Measurements from ENCODE around the gene KAZN. TPM values are rescaled to one million over a fixed set of nuclear protein-coding genes. Genes with fewer than 3 reads are reported as not detected.

Gene KAZN
- polyA plus RNA-seq, 2 donors, result 29.3 to 32.0 TPM

DNA sequence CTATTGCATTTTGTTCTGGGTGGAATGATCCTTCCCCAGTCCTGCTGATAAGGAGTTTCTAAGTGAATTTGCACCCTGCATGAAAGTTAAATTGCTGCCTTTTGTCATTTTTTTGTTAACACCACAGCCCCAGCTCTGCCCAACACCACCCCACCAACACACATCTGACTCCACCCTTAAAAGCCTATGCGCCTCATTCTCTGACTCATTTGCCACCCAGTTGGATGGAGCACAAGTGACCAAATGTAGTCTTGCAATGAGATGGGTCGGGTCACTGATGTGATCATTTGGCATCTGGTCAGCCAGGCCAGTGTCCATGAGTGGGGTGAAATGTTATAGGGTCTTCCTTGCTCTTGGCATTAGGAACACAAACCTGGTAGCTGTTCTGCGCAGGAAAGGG, 256.8 kb downstream of the KAZN start:
- Histone ChIP-seq H3K9me3 (ENCODE audit: control insufficient read depth in 2 of 2, insufficient read depth in 1 of 2, low read depth in 1 of 2, low read length in 1 of 2) (no peaks in the 10 kb centered on the region), H3K4me3 (ENCODE audit: low read depth in 1 of 2, low read length in 2 of 2) (no peak overlapping the region), H3K36me3 (ENCODE audit: control insufficient read depth in 2 of 2, insufficient read depth in 2 of 2, low read length in 1 of 2) (no peaks in the 10 kb centered on the region), H3K4me1 (ENCODE audit: control insufficient read depth in 2 of 2, insufficient read depth in 2 of 2, low read length in 1 of 2) (peaks cover 2 to 8% of the 10 kb centered on the region in 2 donors), H3K27me3 (ENCODE audit: control insufficient read depth in 1 of 2, insufficient read depth in 2 of 2, low read length in 2 of 2) (no peaks in the 10 kb centered on the region), H3K27ac (ENCODE audit: low read depth in 2 of 2, low read length in 1 of 2) (no peak overlapping the region)
- 84 to 87% methylated on average over 3 of the region's 3 CpGs for WGBS, 2 donors

DNA sequence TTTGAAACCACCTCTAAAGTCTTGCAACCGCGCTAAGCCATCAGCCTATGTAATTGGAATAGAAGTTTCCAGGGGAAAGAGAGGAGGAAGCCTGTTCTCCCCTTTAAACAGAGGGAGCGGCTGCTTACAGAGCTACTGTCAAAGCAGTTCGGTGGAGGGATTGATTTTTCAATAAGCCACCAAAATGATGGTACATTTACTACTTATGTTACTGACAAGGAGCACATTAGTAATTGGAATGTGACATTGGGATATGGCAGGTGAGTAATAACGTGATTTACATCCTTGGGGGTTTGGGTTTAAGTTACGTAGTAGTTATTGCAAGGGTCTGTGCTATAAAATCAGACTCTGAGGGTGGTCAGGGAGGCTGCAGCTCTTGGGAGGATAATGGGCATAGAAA, 257.3 kb downstream of the KAZN start:
- Histone ChIP-seq H3K27ac (ENCODE audit: low read depth in 2 of 2, low read length in 1 of 2) (no peak overlapping the region), H3K4me1 (ENCODE audit: control insufficient read depth in 2 of 2, insufficient read depth in 2 of 2, low read length in 1 of 2) (peaks cover 2 to 8% of the 10 kb centered on the region in 2 donors), H3K4me3 (ENCODE audit: low read depth in 1 of 2, low read length in 2 of 2) (no peak overlapping the region), H3K9me3 (ENCODE audit: control insufficient read depth in 2 of 2, insufficient read depth in 1 of 2, low read depth in 1 of 2, low read length in 1 of 2) (no peaks in the 10 kb centered on the region), H3K36me3 (ENCODE audit: control insufficient read depth in 2 of 2, insufficient read depth in 2 of 2, low read length in 1 of 2) (no peaks in the 10 kb centered on the region), H3K27me3 (ENCODE audit: control insufficient read depth in 1 of 2, insufficient read depth in 2 of 2, low read length in 2 of 2) (no peaks in the 10 kb centered on the region)
- WGBS, 2 donors, result 89 to 92% methylated on average over 6 of the region's 6 CpGs

DNA sequence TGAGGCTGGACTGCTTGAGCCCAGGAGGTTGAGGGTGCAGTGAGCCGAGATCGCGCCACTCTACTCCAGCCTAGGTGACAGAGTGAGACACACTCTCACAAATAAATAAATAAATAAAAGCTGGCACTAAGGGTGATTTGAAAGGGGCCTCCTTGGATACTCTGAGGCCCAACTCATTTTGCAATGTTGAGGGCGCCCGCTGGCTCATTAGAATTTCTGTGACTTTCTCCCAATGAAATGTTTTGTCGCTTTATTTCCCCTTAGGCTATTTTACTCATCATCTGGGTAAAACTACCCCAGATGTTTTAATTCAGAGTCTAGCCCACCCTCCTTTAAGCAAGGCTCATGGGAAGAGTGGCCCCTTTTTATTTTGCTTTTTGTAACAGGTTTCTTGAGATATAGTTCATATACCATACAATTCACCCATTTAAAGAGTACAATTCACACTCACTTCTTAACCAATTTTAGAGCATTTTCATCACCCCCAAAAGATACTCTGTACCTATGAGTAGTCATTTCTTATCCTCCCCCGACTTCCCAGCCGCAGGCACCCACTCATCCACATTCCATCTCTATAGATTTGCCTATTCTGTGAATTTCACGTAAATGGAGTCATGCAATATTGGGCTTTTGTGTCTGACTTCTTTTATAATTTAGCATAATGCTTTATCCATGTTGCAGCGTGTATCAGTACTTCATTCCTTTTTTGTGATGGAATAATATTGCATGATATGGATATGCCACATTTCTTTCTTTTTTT, 259.1 kb downstream of the KAZN start:
- Histone ChIP-seq H3K27me3 (ENCODE audit: control insufficient read depth in 1 of 2, insufficient read depth in 2 of 2, low read length in 2 of 2) (no peaks in the 10 kb centered on the region), H3K27ac (ENCODE audit: low read depth in 2 of 2, low read length in 1 of 2) (no peak overlapping the region), H3K36me3 (ENCODE audit: control insufficient read depth in 2 of 2, insufficient read depth in 2 of 2, low read length in 1 of 2) (no peaks in the 10 kb centered on the region), H3K9me3 (ENCODE audit: control insufficient read depth in 2 of 2, insufficient read depth in 1 of 2, low read depth in 1 of 2, low read length in 1 of 2) (no peaks in the 10 kb centered on the region), H3K4me3 (ENCODE audit: low read depth in 1 of 2, low read length in 2 of 2) (no peak overlapping the region), H3K4me1 (ENCODE audit: control insufficient read depth in 2 of 2, insufficient read depth in 2 of 2, low read length in 1 of 2) (peaks cover 0 to 5% of the 10 kb centered on the region in 2 donors)
- WGBS, 2 donors, result 94 to 95% methylated on average over 10 of the region's 10 CpGs

DNA sequence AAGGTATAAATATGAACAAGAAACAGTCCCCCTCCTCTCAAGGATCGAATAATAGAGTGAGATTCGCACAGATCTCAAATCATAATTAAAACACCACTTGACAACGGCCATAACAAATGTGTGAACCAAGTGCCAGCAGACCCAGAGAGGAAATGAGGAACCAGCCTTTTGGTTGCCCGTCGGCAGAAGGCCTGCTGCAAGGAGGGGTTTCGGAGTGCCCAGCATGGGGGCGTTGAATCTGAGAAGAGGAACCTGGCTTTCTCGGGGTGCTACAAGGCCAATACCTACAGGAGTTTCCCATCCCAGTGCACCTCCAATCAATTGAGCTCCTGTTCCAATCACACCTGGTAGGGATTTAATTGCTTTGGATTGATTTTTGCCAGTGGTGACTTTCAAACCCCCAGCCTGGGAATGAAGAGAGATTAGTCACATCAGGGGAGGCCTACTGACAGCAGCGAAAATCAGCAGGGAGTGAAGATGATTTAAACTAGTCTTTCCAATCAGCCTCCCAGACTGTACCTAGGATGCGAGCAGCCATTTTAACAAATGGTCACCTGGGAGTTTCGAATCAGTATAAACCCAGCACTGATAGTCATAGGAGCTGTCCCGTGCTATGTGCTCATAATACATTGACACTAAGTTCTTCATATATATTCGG, 263.8 kb downstream of the KAZN start:
- Histone ChIP-seq H3K27me3 (ENCODE audit: control insufficient read depth in 1 of 2, insufficient read depth in 2 of 2, low read length in 2 of 2) (no peaks in the 10 kb centered on the region), H3K27ac (ENCODE audit: low read depth in 2 of 2, low read length in 1 of 2) (no peak overlapping the region), H3K4me3 (ENCODE audit: low read depth in 1 of 2, low read length in 2 of 2) (no peak overlapping the region), H3K4me1 (ENCODE audit: control insufficient read depth in 2 of 2, insufficient read depth in 2 of 2, low read length in 1 of 2) (no peaks in the 10 kb centered on the region), H3K36me3 (ENCODE audit: control insufficient read depth in 2 of 2, insufficient read depth in 2 of 2, low read length in 1 of 2) (no peaks in the 10 kb centered on the region), H3K9me3 (ENCODE audit: control insufficient read depth in 2 of 2, insufficient read depth in 1 of 2, low read depth in 1 of 2, low read length in 1 of 2) (no peaks in the 10 kb centered on the region)
- 79 to 85% methylated on average over 13 of the region's 13 CpGs for WGBS, 2 donors

DNA sequence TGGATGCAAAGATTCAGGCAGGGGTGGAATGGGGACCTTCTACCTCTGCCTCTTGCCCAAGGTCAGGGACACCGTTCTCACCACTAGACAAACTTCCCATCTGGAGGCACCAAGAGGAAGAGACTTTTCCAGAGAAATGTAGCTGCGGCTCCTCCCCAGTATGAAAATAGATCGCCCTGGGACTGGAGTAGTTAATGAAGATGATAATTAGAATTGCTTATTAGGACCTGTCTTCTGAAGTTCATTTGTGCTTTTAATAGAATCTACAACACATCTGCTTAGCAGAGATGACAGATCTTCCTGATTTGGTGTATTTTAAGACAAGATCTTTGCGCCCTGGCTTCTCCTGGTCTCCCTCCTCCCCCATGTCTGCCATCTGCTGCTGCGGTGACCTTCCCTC, 266.6 kb downstream of the KAZN start:
- Histone ChIP-seq H3K36me3 (ENCODE audit: control insufficient read depth in 2 of 2, insufficient read depth in 2 of 2, low read length in 1 of 2) (no peaks in the 10 kb centered on the region), H3K4me3 (ENCODE audit: low read depth in 1 of 2, low read length in 2 of 2) (no peak overlapping the region), H3K9me3 (ENCODE audit: control insufficient read depth in 2 of 2, insufficient read depth in 1 of 2, low read depth in 1 of 2, low read length in 1 of 2) (no peaks in the 10 kb centered on the region), H3K27me3 (ENCODE audit: control insufficient read depth in 1 of 2, insufficient read depth in 2 of 2, low read length in 2 of 2) (no peaks in the 10 kb centered on the region), H3K27ac (ENCODE audit: low read depth in 2 of 2, low read length in 1 of 2) (no peak overlapping the region), H3K4me1 (ENCODE audit: control insufficient read depth in 2 of 2, insufficient read depth in 2 of 2, low read length in 1 of 2) (no peaks in the 10 kb centered on the region)
- 91 to 92% methylated on average over 5 of the region's 5 CpGs for WGBS, 2 donors

DNA sequence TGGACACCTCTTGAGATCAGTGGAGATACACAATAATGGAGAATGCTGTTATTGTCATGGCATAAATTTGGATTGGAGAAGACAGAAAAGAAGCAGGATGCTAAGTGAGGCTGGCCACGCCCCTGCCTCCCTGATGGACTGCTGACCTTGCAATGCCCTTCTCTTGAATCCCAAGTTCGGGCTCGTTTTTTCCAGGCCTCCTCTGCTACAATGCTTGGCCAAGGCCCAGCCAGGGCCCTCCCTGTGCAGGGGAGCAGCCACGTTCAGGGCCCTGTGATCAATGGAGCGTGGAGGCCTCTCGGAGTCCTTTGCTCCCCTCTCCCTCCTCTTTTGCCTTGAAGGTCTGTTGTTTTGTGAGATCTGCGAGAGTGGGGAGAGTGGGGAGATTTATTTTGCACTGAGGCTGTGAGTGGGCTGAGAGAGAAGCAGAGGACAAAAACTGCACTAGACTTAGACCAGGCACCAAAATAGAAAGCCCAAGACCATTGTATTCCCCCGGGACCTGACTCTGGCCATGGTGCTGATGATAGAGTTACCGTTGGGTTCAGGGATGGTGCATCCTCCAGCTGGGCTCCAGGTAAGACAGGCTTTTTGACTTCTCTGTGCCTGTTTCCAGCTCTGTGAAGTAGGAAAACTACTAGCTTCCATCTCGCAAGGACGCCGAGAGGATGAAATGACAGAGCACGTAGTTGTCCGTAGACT, 268.6 kb downstream of the KAZN start:
- H3K27me3 ChIP-seq (ENCODE audit: control insufficient read depth in 1 of 2, insufficient read depth in 2 of 2, low read length in 2 of 2), result no peaks in the 10 kb centered on the region
- H3K36me3 ChIP-seq (ENCODE audit: control insufficient read depth in 2 of 2, insufficient read depth in 2 of 2, low read length in 1 of 2), result no peaks in the 10 kb centered on the region
- no peak overlapping the region for H3K4me3 ChIP-seq (ENCODE audit: low read depth in 1 of 2, low read length in 2 of 2)
- 74 to 75% methylated on average over 14 of the region's 14 CpGs for WGBS, 2 donors
- no peaks in the 10 kb centered on the region for H3K4me1 ChIP-seq (ENCODE audit: control insufficient read depth in 2 of 2, insufficient read depth in 2 of 2, low read length in 1 of 2)
- no peaks in the 10 kb centered on the region for H3K9me3 ChIP-seq (ENCODE audit: control insufficient read depth in 2 of 2, insufficient read depth in 1 of 2, low read depth in 1 of 2, low read length in 1 of 2)
- H3K27ac ChIP-seq (ENCODE audit: low read depth in 2 of 2, low read length in 1 of 2), result no peak overlapping the region

DNA sequence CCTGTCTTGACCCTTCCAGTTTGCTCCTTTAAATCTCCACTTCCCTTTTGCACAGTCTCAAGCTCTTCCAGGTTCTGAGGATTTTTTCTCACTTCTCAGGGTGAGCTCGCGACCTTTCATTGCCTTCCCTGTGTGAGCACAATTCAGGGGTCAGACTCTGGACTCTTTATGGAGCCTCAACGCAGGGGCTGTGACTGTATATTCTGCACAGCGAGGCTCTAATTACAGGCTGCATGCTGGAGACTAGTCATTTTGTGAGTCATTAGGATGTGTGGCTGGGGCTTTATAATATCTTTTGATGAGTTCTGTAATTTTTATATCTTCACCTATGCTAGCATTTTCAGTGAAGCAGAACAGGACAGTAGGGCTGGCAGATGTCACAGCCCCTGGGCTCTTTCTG, 270.7 kb downstream of the KAZN start:
- H3K36me3 ChIP-seq (ENCODE audit: control insufficient read depth in 2 of 2, insufficient read depth in 2 of 2, low read length in 1 of 2), result no peaks in the 10 kb centered on the region
- no peak overlapping the region for H3K27ac ChIP-seq (ENCODE audit: low read depth in 2 of 2, low read length in 1 of 2)
- H3K4me1 ChIP-seq (ENCODE audit: control insufficient read depth in 2 of 2, insufficient read depth in 2 of 2, low read length in 1 of 2), result no peaks in the 10 kb centered on the region
- H3K9me3 ChIP-seq (ENCODE audit: control insufficient read depth in 2 of 2, insufficient read depth in 1 of 2, low read depth in 1 of 2, low read length in 1 of 2), result no peaks in the 10 kb centered on the region
- H3K27me3 ChIP-seq (ENCODE audit: control insufficient read depth in 1 of 2, insufficient read depth in 2 of 2, low read length in 2 of 2), result no peaks in the 10 kb centered on the region
- H3K4me3 ChIP-seq (ENCODE audit: low read depth in 1 of 2, low read length in 2 of 2), result no peak overlapping the region
- 74 to 79% methylated on average over 4 of the region's 4 CpGs for WGBS, 2 donors

DNA sequence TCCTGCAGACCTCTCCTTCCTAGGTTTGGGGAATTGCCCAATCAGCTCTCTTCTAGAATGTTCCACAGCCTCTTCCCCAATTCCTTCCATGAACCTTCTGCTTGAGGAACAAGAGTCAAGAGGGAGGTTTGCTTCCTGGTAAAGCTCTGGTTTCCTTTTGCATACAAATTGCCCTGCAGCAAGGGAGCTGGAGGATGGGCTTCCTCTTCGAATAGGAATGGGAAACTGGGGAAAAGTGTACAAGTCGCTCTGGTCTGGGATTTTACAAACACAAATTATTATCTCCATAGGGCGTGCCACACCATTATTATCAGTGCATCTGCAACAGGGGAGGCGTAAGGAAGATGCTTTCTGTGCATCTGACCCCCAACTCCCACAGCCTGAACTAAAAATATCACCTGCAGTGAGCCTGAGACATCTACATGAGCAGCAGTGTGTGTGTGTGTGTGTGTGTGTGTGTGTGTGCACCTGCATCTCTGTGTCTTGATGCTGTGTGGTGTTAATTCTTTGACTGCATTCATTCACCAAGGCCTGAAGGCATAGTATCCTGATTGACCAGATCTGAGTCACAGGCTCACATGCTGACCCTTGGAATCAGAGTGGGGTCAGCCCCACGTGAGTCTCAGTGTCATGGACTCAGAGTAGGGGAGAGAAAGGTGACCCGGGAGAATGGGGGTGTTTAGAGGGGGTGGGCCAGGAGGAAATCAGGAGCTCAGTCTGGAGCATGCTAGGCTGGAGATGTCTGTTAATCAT, 272.9 kb downstream of the KAZN start:
- WGBS, 2 donors, result 77% methylated on average over 6 of the region's 6 CpGs
- Histone ChIP-seq H3K27ac (ENCODE audit: low read depth in 2 of 2, low read length in 1 of 2) (no peak overlapping the region), H3K4me3 (ENCODE audit: low read depth in 1 of 2, low read length in 2 of 2) (no peak overlapping the region), H3K27me3 (ENCODE audit: control insufficient read depth in 1 of 2, insufficient read depth in 2 of 2, low read length in 2 of 2) (no peaks in the 10 kb centered on the region), H3K9me3 (ENCODE audit: control insufficient read depth in 2 of 2, insufficient read depth in 1 of 2, low read depth in 1 of 2, low read length in 1 of 2) (no peaks in the 10 kb centered on the region), H3K36me3 (ENCODE audit: control insufficient read depth in 2 of 2, insufficient read depth in 2 of 2, low read length in 1 of 2) (no peaks in the 10 kb centered on the region), H3K4me1 (ENCODE audit: control insufficient read depth in 2 of 2, insufficient read depth in 2 of 2, low read length in 1 of 2) (peaks cover 0 to 2% of the 10 kb centered on the region in 2 donors)

DNA sequence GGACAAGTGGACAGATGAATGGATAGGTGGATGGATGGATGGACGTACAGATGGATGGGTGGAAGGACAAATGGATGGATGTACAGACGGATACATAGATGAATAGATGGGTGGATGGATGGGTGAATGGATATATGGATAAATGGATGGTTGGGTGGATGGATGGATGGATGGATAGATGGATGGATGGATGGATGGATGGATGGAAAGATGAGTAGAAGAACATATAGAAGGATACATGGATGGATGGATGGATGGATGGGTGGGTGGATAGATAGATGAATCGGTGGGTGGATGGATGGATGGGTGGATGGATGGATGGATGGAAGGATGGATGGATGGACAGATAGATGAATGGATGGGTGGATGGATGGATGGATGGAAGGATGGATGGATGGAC, 274.3 kb downstream of the KAZN start:
- Histone ChIP-seq H3K4me3 (ENCODE audit: low read depth in 1 of 2, low read length in 2 of 2) (no peak overlapping the region), H3K27ac (ENCODE audit: low read depth in 2 of 2, low read length in 1 of 2) (no peak overlapping the region)
- 87 to 92% methylated on average over 3 of the region's 3 CpGs for WGBS, 2 donors

More for the DNA sequence above, 274.3 kb downstream of the KAZN start:
- no peaks in the 10 kb centered on the region for H3K36me3 ChIP-seq (ENCODE audit: control insufficient read depth in 2 of 2, insufficient read depth in 2 of 2, low read length in 1 of 2)
- no peaks in the 10 kb centered on the region for H3K9me3 ChIP-seq (ENCODE audit: control insufficient read depth in 2 of 2, insufficient read depth in 1 of 2, low read depth in 1 of 2, low read length in 1 of 2)
- peaks cover 2% of the 10 kb centered on the region in 2 donors for H3K4me1 ChIP-seq (ENCODE audit: control insufficient read depth in 2 of 2, insufficient read depth in 2 of 2, low read length in 1 of 2)
- no peaks in the 10 kb centered on the region for H3K27me3 ChIP-seq (ENCODE audit: control insufficient read depth in 1 of 2, insufficient read depth in 2 of 2, low read length in 2 of 2)
